HG03139 (cell line): Measurements from ENCODE around the gene RAB40C.
A peak's percentile ranks its signal among the peaks of the same experiment; 100 is the strongest.

Source experiments
- ATAC-seq: cut with Tn5 transposase; IDR thresholded peaks from one replicate; pipeline ENCODE4 v1.9.1; 2021; ENCODE audit not compliant: unreplicated experiment

RAB40C gene

GRCh38 chr16:666572-666971 is 76.7 kb downstream of the RAB40C start:
- ATAC-seq = no peak

GRCh38 chr16:667113-667779 is 77.4 kb downstream of the RAB40C start:
- no peak for ATAC-seq

- peak; percentile 78 for ATAC-seq
These were observed 78.1 kb downstream of the RAB40C start, which contains the start of gene RHOT2 for GRCh38 chr16:667780-668518. TSS of gene RHOT2 (plus strand) at chr16:668132. CDS start at chr16:668200, 68 bp downstream.

GRCh38 chr16:668519-669171 is 78.8 kb downstream of the RAB40C start:
- ATAC-seq = no peak

GRCh38 chr16:669666-670065 is 79.8 kb downstream of the RAB40C start:
- ATAC-seq = no peak

- ATAC-seq = no peak
These were observed 80.9 kb downstream of the RAB40C start for GRCh38 chr16:670485-671352.

GRCh38 chr16:671353-672131 is 81.7 kb downstream of the RAB40C start:
- ATAC-seq = no peak

GRCh38 chr16:672371-672770 is 82.5 kb downstream of the RAB40C start:
- no peak for ATAC-seq

- no peak for ATAC-seq
These were observed 83.0 kb downstream of the RAB40C start for GRCh38 chr16:672851-673250.

GRCh38 chr16:673399-673991 is 83.6 kb downstream of the RAB40C start:
- no peak for ATAC-seq

- ATAC-seq = no peak
These were observed 84.5 kb downstream of the RAB40C start for GRCh38 chr16:674214-674881.

GRCh38 chr16:674968-675883 is 85.4 kb downstream of the RAB40C start, which contains the start of gene RHBDL1:
TSS of gene RHBDL1 (plus strand) at chr16:675671. CDS start at chr16:675791, 120 bp downstream.
- ATAC-seq = no peak

- no peak for ATAC-seq
These were observed 86.2 kb downstream of the RAB40C start for GRCh38 chr16:675884-676564.

- ATAC-seq = no peak
These were observed 86.7 kb downstream of the RAB40C start for GRCh38 chr16:676565-676902.

GRCh38 chr16:676913-677312 is 87.0 kb downstream of the RAB40C start:
- ATAC-seq = no peak

GRCh38 chr16:677316-678190 is 87.7 kb downstream of the RAB40C start:
- no peak for ATAC-seq
